Sigmoid colon (tissue), 7 donors: ENCODE data around the gene PER2. TPM values are rescaled to one million over a fixed set of nuclear protein-coding genes. Genes with fewer than 3 reads are reported as not detected.
"Not testable (repeated sequence)": the region's sequence is repeated elsewhere in the genome, so short reads cannot be mapped to it uniquely, and the experiment has no call there.

ENCODE experiments used
- DNase-seq: peaks from one replicate; pipeline ENCODE4 v3.0.0-alpha.2; 2019
- H3K27ac ChIP-seq, 4 donors: fragments of 200-600 bp; sonication (generic); one replicate each; pipeline ENCODE4 v1.5.1; 2016 to 2019; ENCODE audit warnings: mild to moderate bottlenecking in 1 of 4
- H3K27me3 ChIP-seq, 3 donors: fragments of 200-600 bp; sonication (generic); one replicate each; pipeline ENCODE4 v1.5.1; 2019; ENCODE audit warnings: mild to moderate bottlenecking in 1 of 3
- H3K36me3 ChIP-seq, 4 donors: fragments of 200-600 bp; sonication (generic); one replicate each; pipeline ENCODE4 v1.5.1; 2016 to 2019
- H3K4me1 ChIP-seq, 4 donors: fragments of 200-600 bp; sonication (generic); one replicate each; pipeline ENCODE4 v1.5.1; 2017 to 2019
- H3K4me3 ChIP-seq, 4 donors: fragments of 200-600 bp; sonication (generic); one replicate each; pipeline ENCODE4 v1.5.1; 2017 to 2019; ENCODE audit warnings: mild to moderate bottlenecking in 2 of 4, moderate library complexity in 1 of 4
- H3K9me3 ChIP-seq, 4 donors: fragments of 200-600 bp in 3 of 4; sonication (generic) in 3 of 4; one replicate each; pipeline versions ENCODE4 v1.5.1 to v1.6.1; 2013 to 2019
- CTCF ChIP-seq, 4 experiments: fragments of 450-650 bp in 3 of 4; fragments of 200-600 bp in 1 of 4; IDR thresholded peaks; one replicate each; pipeline ENCODE4 v1.5.1; 2016 to 2019; ENCODE audit warnings: antibody characterized with exemption in 4 of 4, mild to moderate bottlenecking in 3 of 4, moderate library complexity in 2 of 4
- EP300 ChIP-seq, 4 donors: sonication (generic); formaldehyde crosslinking; IDR thresholded peaks; one replicate each; pipeline ENCODE4 v1.6.1; 2017; ENCODE audit warnings: antibody characterized with exemption in 4 of 4
- POLR2A ChIP-seq, 2 donors: fragments of 450-650 bp; IDR thresholded peaks; one replicate each; pipeline ENCODE4 v1.6.1; 2016; ENCODE audit warnings: antibody characterized with exemption in 2 of 2, mild to moderate bottlenecking in 2 of 2, moderate library complexity in 2 of 2
- POLR2AphosphoS5 ChIP-seq, 4 donors: sonication (generic); formaldehyde crosslinking; IDR thresholded peaks; one replicate each; pipeline ENCODE4 v1.6.1; 2017; ENCODE audit warnings: antibody characterized with exemption in 4 of 4
- WGBS, 2 donors: extraction: QIAGEN DNeasy Blood & Tissue Kit; methylation state at CpG; one replicate each; pipeline ENCODE4 v1.1.7; 2013; 5-methylcytosine and 5-hydroxymethylcytosine counted together
- intact Hi-C: fragments of 100-400 bp; cut with DNase I; formaldehyde crosslinking; loops from one replicate; pipeline ENCODE4 v1.15.1; 2023
- polyA plus RNA-seq, 3 donors: library from polyadenylated mRNA; stranded (reverse); fragments of 200-250 nt; gene quantifications; one replicate each; pipeline ENCODE4 v1.2.3, GENCODE V29; 2013
- total RNA-seq, 4 donors: library from RNA; depleted of rRNA; stranded (reverse); fragments of >200 nt; gene quantifications; one replicate each; pipeline ENCODE4 v1.1.0, GENCODE V29; 2016
- donor health status: healthy with polysubstance abuse.
- donor health status: Bipolar disorder and iron deficiency.
- donor health status: healthy.

PER2 gene
- total and polyA plus RNA-seq, 7 donors, result 3.7 to 11.8 (median 7.7) TPM

- no peak overlapping the region for H3K4me3 ChIP-seq
- intact Hi-C loops, result no loop called here
- DNase-seq, result peak; percentile 56
- no peak overlapping the region for H3K27ac ChIP-seq
- WGBS, 2 donors, result 72 to 80% methylated on average over 9 of the region's 9 CpGs
- no peaks in the 10 kb centered on the region for H3K27me3 ChIP-seq
- H3K4me1 ChIP-seq, result peaks cover 0 to 37% (median 7%) of the 10 kb centered on the region in 4 donors
- no peak for TF ChIP-seq POLR2AphosphoS5 (IDR thresholded peaks at IDR 0.05)
- no peak for TF ChIP-seq CTCF (IDR thresholded peaks at IDR 0.05)
- no peak for TF ChIP-seq EP300 (IDR thresholded peaks at IDR 0.05)
- no peak for TF ChIP-seq POLR2A (IDR thresholded peaks at IDR 0.05)
- no peaks in the 10 kb centered on the region for H3K9me3 ChIP-seq
- peaks cover 4 to 39% (median 27%) of the 10 kb centered on the region in 4 donors for H3K36me3 ChIP-seq
Observed at GRCh38 chr2:238278626-238279323, 9.6 kb downstream of the PER2 start.

GRCh38 chr2:238277695-238278094, 10.7 kb downstream of the PER2 start:
- peaks cover 0 to 26% (median 7%) of the 10 kb centered on the region in 4 donors for H3K4me1 ChIP-seq
- TF ChIP-seq POLR2AphosphoS5 (IDR thresholded peaks at IDR 0.05) (no peak), CTCF (IDR thresholded peaks at IDR 0.05) (no peak), POLR2A (IDR thresholded peaks at IDR 0.05) (no peak), EP300 (IDR thresholded peaks at IDR 0.05) (no peak)
- 86 to 92% methylated on average over 15 of the region's 15 CpGs for WGBS, 2 donors
- intact Hi-C loops, result no loop called here
- no peak overlapping the region for H3K27ac ChIP-seq
- no peaks in the 10 kb centered on the region for H3K9me3 ChIP-seq
- no peaks in the 10 kb centered on the region for H3K27me3 ChIP-seq
- peak; percentile 59 for DNase-seq
- peaks cover 6 to 49% (median 30%) of the 10 kb centered on the region in 4 donors for H3K36me3 ChIP-seq
- H3K4me3 ChIP-seq, result no peak overlapping the region

GRCh38 chr2:238274152-238274865, 14.1 kb downstream of the PER2 start:
- Histone ChIP-seq H3K4me1 (peaks cover 0 to 7% (median under 1%) of the 10 kb centered on the region in 4 donors), H3K27me3 (no peaks in the 10 kb centered on the region), H3K4me3 (no peak overlapping the region), H3K36me3 (peaks cover 12 to 82% (median 46%) of the 10 kb centered on the region in 4 donors), H3K27ac (peak overlapping the region in 1 of 4 donors; percentile 41), H3K9me3 (no peaks in the 10 kb centered on the region)
- TF ChIP-seq EP300 (IDR thresholded peaks at IDR 0.05) (no peak), CTCF (IDR thresholded peaks at IDR 0.05) (no peak), POLR2AphosphoS5 (IDR thresholded peaks at IDR 0.05) (no peak), POLR2A (IDR thresholded peaks at IDR 0.05) (no peak)
- intact Hi-C loops, result no loop called here
- WGBS, 2 donors, result 50 to 82% methylated on average over 20 of the region's 20 CpGs
- no peak for DNase-seq

- 22 to 78% methylated on average over 10 of the region's 10 CpGs for WGBS, 2 donors
- intact Hi-C loops, H3K4me1 ChIP-seq, H3K27me3 ChIP-seq, H3K9me3 ChIP-seq, DNase-seq, H3K4me3 ChIP-seq, H3K27ac ChIP-seq: not testable (repeated sequence)
- peaks cover 12 to 89% (median 48%) of the 10 kb centered on the region in 4 donors for H3K36me3 ChIP-seq
Observed at GRCh38 chr2:238273433-238273832, 15.0 kb downstream of the PER2 start.

- H3K27ac ChIP-seq, result no peak overlapping the region
- no peak overlapping the region for H3K4me3 ChIP-seq
- TF ChIP-seq POLR2A (IDR thresholded peaks at IDR 0.05), result no peak
- no peak for TF ChIP-seq POLR2AphosphoS5 (IDR thresholded peaks at IDR 0.05)
- TF ChIP-seq CTCF (IDR thresholded peaks at IDR 0.05), result no peak
- TF ChIP-seq EP300 (IDR thresholded peaks at IDR 0.05), result no peak
- H3K4me1 ChIP-seq, result no peaks in the 10 kb centered on the region
- DNase-seq, result no peak
- H3K9me3 ChIP-seq, result no peaks in the 10 kb centered on the region
- intact Hi-C loops, result no loop called here
- H3K27me3 ChIP-seq, result no peaks in the 10 kb centered on the region
- H3K36me3 ChIP-seq, result peaks cover 12 to 96% (median 55%) of the 10 kb centered on the region in 4 donors
- WGBS, 2 donors, result 97 to 98% methylated on average over 4 of the region's 4 CpGs
Observed at GRCh38 chr2:238272156-238272555, 16.3 kb downstream of the PER2 start.

GRCh38 chr2:238271686-238272085, 16.7 kb downstream of the PER2 start:
- H3K4me3 ChIP-seq, H3K27ac ChIP-seq, DNase-seq, H3K27me3 ChIP-seq, H3K9me3 ChIP-seq, H3K4me1 ChIP-seq, intact Hi-C loops: not testable (repeated sequence)
- 84 to 88% methylated on average over 8 of the region's 8 CpGs for WGBS, 2 donors
- peaks cover 12 to 96% (median 55%) of the 10 kb centered on the region in 4 donors for H3K36me3 ChIP-seq
